ENCODE data around the gene TMEM213. TPM values are rescaled to one million over a fixed set of nuclear protein-coding genes. Genes with fewer than 3 reads are reported as not detected.

Gene TMEM213
- total and polyA plus RNA-seq, 9 of the 15 experiments (the other 6 are each of a cell fraction or from before 2014, with no cell fraction given): not detected

DNA sequence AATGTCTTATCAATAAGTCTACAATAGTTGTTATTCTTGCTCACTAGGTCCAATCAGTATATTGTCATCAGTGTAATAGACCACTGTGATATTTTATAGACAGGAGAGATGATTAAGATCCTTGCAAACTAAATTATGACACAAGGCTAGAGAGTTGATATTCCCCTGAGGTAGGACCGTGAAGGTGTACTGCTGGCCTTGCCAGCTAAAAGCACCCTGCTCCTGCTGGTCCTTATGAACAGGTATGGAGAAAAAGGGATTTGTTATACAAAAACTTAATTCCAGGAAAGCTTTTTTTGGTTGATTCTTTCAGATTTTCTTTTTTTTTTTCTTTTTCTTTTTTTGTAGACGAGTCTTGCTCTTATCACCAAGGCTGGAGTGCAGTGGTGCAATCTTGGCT lies 16.8 kb upstream of the TMEM213 start (continued):
- no peak for TF ChIP-seq ZNF140 (CRISPR knock-in tag; IDR thresholded peaks at IDR 0.05)
- TF ChIP-seq, protein P1, sequence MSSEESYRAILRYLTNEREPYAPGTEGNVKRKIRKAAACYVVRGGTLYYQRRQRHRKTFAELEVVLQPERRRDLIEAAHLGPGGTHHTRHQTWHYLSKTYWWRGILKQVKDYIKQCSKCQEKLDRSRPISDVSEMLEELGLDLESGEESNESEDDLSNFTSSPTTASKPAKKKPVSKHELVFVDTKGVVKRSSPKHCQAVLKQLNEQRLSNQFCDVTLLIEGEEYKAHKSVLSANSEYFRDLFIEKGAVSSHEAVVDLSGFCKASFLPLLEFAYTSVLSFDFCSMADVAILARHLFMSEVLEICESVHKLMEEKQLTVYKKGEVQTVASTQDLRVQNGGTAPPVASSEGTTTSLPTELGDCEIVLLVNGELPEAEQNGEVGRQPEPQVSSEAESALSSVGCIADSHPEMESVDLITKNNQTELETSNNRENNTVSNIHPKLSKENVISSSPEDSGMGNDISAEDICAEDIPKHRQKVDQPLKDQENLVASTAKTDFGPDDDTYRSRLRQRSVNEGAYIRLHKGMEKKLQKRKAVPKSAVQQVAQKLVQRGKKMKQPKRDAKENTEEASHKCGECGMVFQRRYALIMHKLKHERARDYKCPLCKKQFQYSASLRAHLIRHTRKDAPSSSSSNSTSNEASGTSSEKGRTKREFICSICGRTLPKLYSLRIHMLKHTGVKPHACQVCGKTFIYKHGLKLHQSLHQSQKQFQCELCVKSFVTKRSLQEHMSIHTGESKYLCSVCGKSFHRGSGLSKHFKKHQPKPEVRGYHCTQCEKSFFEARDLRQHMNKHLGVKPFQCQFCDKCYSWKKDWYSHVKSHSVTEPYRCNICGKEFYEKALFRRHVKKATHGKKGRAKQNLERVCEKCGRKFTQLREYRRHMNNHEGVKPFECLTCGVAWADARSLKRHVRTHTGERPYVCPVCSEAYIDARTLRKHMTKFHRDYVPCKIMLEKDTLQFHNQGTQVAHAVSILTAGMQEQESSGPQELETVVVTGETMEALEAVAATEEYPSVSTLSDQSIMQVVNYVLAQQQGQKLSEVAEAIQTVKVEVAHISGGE (CRISPR knock-in tag; IDR thresholded peaks at IDR 0.05): no peak
- TF ChIP-seq PCBP2 (IDR thresholded peaks at IDR 0.05; ENCODE audit: low read depth, low read length, poor library complexity, severe bottlenecking): no peak
- TF ChIP-seq ZNF586 (CRISPR knock-in tag; conservative IDR thresholded peaks at IDR 0.05): no peak
- TF ChIP-seq KDM2B (CRISPR knock-in tag; IDR thresholded peaks at IDR 0.05): no peak
- TF ChIP-seq KHSRP (IDR thresholded peaks at IDR 0.05): no peak
- no peak for TF ChIP-seq HIVEP1 (CRISPR knock-in tag; IDR thresholded peaks at IDR 0.05)

DNA sequence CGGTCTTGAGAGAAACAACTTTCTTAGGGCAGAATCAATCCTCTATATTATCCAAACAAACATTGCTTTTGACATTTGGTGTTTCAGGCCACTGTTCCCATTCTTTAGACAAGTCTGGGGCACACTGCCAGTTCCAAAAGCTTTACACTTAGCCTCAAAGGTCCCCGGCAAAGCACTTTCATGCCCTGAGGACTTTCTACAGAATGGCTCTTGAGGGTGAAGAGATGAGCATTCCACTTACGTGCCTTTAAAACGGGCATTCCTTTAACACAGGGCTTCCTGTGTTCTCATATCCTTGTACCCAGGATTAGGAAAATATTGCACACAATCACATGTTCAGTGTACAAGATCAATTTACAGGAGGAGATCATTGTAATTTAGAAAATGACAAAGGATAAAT lies 13.1 kb upstream of the TMEM213 start:
- H3K4me2 ChIP-seq (ENCODE audit: insufficient read depth, low read length): no peak overlapping the region
- CTCF ChIA-PET (ENCODE audit: low intra/inter-chr PET ratio): no interaction called here
- no peaks in the 10 kb centered on the region for H3K4me1 ChIP-seq (replicated peaks in 1 of 2; ENCODE audit: control insufficient read depth in 2 of 2, insufficient read depth in 2 of 2, low read length in 2 of 2)
- WGBS (ENCODE audit: insufficient coverage, low coverage, missing lambda C conversion rate): under 1% methylated on average over 4 of the region's 4 CpGs
- no peaks in the 10 kb centered on the region for H4K20me1 ChIP-seq (replicated peaks; ENCODE audit: control insufficient read depth, insufficient read depth, low read length)
- BruUV-seq (replicated peaks): no TSS peak
- no peak for DNase-seq (ENCODE audit: extremely low read depth in 1 of 4, low spot score in 3 of 4)
- H3K4me3 ChIP-seq: no peak overlapping the region
- in situ Hi-C loops (cut with MboI) (no loop called here), intact Hi-C loops (cut with micrococcal nuclease) (no loop called here)
- no peak for FAIRE-seq
- POLR2A ChIA-PET: interaction anchor here (0.8 kb wide), 1 partner anchor 34 kb away, joined by 4 read pairs; no protein-coding TSS in a partner anchor
- no peaks in the 10 kb centered on the region for H3K9me3 ChIP-seq (replicated peaks; ENCODE audit: control insufficient read depth, insufficient read depth, low read depth, low read length)
- H3K27me3 ChIP-seq (ENCODE audit: control insufficient read depth in 2 of 2, insufficient read depth in 2 of 2, low read length in 2 of 2): peaks cover 2 to 10% of the 10 kb centered on the region in 2 experiments; a peak in 3 of 5 replicates
- H2AFZ ChIP-seq (ENCODE audit: low read depth, low read length): no peak overlapping the region
- H3K27ac ChIP-seq (ENCODE audit: extremely low read depth, low read depth, low read length): no peak overlapping the region
- H3K9ac ChIP-seq (ENCODE audit: insufficient read depth in 1 of 2, low read depth in 2 of 2, low read length in 2 of 2): no peak overlapping the region
- ATAC-seq: no peak
- H3K79me2 ChIP-seq (ENCODE audit: control insufficient read depth, insufficient read depth, low read length): no peaks in the 10 kb centered on the region
- H3K9me1 ChIP-seq (ENCODE audit: control insufficient read depth, insufficient read depth, low read length): no peaks in the 10 kb centered on the region
- no peaks in the 10 kb centered on the region for H3K36me3 ChIP-seq (ENCODE audit: control insufficient read depth, insufficient read depth, low read length)
- TF ChIP-seq, protein P2, sequence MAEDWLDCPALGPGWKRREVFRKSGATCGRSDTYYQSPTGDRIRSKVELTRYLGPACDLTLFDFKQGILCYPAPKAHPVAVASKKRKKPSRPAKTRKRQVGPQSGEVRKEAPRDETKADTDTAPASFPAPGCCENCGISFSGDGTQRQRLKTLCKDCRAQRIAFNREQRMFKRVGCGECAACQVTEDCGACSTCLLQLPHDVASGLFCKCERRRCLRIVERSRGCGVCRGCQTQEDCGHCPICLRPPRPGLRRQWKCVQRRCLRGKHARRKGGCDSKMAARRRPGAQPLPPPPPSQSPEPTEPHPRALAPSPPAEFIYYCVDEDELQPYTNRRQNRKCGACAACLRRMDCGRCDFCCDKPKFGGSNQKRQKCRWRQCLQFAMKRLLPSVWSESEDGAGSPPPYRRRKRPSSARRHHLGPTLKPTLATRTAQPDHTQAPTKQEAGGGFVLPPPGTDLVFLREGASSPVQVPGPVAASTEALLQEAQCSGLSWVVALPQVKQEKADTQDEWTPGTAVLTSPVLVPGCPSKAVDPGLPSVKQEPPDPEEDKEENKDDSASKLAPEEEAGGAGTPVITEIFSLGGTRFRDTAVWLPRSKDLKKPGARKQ (CRISPR knock-in tag; IDR thresholded peaks at IDR 0.05): no peak
- no peak for TF ChIP-seq NCOA4 (IDR thresholded peaks at IDR 0.05; ENCODE audit: partially characterized antibody)
- TF ChIP-seq, protein P3, sequence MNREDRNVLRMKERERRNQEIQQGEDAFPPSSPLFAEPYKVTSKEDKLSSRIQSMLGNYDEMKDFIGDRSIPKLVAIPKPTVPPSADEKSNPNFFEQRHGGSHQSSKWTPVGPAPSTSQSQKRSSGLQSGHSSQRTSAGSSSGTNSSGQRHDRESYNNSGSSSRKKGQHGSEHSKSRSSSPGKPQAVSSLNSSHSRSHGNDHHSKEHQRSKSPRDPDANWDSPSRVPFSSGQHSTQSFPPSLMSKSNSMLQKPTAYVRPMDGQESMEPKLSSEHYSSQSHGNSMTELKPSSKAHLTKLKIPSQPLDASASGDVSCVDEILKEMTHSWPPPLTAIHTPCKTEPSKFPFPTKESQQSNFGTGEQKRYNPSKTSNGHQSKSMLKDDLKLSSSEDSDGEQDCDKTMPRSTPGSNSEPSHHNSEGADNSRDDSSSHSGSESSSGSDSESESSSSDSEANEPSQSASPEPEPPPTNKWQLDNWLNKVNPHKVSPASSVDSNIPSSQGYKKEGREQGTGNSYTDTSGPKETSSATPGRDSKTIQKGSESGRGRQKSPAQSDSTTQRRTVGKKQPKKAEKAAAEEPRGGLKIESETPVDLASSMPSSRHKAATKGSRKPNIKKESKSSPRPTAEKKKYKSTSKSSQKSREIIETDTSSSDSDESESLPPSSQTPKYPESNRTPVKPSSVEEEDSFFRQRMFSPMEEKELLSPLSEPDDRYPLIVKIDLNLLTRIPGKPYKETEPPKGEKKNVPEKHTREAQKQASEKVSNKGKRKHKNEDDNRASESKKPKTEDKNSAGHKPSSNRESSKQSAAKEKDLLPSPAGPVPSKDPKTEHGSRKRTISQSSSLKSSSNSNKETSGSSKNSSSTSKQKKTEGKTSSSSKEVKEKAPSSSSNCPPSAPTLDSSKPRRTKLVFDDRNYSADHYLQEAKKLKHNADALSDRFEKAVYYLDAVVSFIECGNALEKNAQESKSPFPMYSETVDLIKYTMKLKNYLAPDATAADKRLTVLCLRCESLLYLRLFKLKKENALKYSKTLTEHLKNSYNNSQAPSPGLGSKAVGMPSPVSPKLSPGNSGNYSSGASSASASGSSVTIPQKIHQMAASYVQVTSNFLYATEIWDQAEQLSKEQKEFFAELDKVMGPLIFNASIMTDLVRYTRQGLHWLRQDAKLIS (CRISPR knock-in tag; IDR thresholded peaks at IDR 0.05): no peak
